GM19468 (cell line): ENCODE measurements around the gene MILR1.
"Not testable (repeated sequence)": the region's sequence is repeated elsewhere in the genome, so short reads cannot be mapped to it uniquely, and the experiment has no call there.

ENCODE experiments used
- ATAC-seq: cut with Tn5 transposase; IDR thresholded peaks from one replicate; pipeline ENCODE4 v1.9.1; 2021; ENCODE audit warnings: mild to moderate bottlenecking, moderate library complexity, moderate number of reproducible peaks; ENCODE audit not compliant: unreplicated experiment; ENCODE audit errors: extremely low read depth

MILR1 gene

DNA sequence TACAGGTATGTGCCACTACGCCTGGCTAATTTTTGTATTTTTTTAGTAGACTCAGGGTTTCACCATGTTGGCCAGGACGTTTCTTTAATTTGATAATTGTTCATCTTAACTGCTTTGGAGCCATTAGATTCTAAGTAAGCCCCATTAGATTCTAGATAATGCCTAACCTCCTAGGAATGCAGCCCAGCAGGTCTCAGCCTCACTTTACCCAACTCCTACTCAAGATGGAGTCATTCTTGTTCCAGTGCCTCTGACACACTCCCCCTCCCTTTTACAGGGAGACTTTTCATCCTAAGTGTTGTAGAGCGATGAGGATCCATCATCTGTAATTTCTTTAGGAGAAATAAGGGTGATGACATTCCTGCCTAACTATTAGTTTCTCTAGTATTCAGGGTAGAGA, 23.7 kb upstream of the MILR1 start:
- ATAC-seq: no peak

DNA sequence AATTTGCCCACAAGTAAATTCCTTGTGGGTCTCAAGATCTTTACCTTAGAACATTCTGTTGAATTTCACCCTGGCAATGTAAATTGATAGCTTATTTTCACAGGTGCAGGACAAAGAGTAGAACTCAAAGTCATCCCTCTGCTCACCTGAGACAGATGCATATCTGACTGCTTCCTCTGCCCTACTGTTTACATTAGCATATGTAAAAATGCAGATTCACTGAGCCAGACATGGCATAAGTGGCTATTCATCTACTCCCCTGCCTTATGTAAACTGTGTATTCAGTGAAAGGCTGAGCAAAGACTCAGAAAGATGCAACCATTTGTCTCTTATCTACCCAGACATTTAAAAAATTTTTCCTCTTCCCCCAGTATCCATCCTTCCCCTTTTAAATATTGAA, 22.3 kb upstream of the MILR1 start:
- no peak for ATAC-seq

DNA sequence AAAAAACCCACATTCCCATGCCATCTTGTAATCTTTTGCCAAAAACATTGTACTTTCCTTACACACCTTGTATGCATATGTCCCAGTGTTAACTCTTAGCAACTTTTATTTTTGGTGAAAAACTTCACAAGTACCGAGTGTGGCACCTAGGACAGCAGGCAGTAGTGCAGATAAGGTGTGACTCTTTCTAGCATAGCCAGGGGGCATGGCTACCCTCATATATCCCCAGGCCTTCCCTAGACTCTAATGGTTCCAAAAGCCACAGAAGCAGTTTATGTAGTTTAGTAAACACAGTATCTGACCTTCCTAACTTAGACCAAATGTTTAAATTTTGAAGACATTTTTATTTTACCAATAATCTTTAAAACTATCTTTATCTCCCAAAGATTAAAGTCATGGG, 20.5 kb upstream of the MILR1 start:
- no peak for ATAC-seq

- not testable (repeated sequence) for ATAC-seq
Measured at GRCh38 chr17:64430036-64430435, 18.9 kb upstream of the MILR1 start.

- ATAC-seq: no peak
Measured at GRCh38 chr17:64431534-64431933, 17.4 kb upstream of the MILR1 start.

- no peak for ATAC-seq
Measured at GRCh38 chr17:64437944-64438525, 10.9 kb upstream of the MILR1 start.

- ATAC-seq: not testable (repeated sequence)
Measured at GRCh38 chr17:64439521-64439920, 9.4 kb upstream of the MILR1 start.

DNA sequence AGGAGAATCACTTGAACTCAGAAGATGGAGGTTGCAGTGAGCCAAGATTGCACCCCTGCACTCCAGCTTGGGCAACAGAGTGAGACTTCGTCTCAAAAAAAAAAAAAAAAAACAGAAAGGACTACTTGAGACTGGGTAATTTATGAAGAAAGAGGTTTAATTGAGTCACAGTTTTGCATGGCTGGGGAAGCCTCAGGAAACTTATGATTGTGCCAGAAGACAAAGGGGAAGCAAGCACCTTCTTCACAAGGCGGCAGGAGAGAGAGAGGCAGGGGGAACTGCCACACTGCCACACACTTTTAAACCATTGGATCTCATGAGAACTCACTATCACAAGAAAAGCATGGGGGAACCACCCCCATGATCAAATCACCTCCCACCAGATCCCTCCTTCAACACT, 9.0 kb upstream of the MILR1 start:
- ATAC-seq: no peak

GRCh38 chr17:64441772-64442540, 7.0 kb upstream of the MILR1 start:
- ATAC-seq: no peak

DNA sequence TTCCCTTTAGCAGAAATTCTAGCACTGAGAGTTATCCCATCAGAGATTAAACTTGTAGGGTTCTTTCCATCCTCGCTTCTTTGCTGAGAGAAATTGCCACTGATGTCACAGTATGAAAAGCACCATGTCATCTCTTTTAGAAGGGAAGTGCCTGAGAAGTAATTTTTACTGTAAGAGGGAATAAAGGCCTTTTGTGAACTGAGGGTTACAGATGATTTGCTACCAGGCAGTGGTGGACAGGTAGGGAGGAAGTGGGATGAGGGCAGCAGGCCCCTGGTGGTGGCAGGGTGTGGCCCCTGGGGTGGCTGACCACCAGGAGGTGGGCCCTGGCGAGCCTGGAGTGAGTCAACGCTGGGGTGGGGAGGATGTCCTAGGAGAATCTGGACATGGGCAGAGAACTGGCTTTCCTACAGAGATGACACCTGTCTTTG, 6.4 kb upstream of the MILR1 start:
- no peak for ATAC-seq

- no peak for ATAC-seq
Measured at GRCh38 chr17:64443086-64443760, 5.7 kb upstream of the MILR1 start.

DNA sequence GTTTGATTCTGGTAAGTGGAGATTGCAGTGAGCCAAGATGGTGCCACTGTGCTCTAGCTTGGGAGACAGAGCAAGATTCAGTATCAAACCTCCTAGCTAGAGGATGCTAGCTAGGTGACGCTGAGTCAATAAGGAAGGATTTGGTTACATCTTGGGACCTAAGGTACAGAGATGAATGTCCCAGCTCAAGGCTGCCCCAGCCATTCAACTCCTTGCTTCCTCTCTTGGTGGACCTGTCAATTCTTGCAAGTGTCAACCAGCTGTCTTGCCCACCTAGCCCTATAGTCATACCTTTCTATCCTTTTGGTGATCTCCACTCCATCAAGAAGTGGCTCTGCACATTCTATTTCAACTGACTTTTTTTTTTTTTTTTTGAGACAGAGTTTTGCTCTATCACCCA, 1.4 kb upstream of the MILR1 start:
- no peak for ATAC-seq

GRCh38 chr17:64449545-64449944, 630 bp downstream of the MILR1 start:
- ATAC-seq: no peak

- no peak for ATAC-seq
Measured at GRCh38 chr17:64455993-64456885, 7.3 kb downstream of the MILR1 start.

DNA sequence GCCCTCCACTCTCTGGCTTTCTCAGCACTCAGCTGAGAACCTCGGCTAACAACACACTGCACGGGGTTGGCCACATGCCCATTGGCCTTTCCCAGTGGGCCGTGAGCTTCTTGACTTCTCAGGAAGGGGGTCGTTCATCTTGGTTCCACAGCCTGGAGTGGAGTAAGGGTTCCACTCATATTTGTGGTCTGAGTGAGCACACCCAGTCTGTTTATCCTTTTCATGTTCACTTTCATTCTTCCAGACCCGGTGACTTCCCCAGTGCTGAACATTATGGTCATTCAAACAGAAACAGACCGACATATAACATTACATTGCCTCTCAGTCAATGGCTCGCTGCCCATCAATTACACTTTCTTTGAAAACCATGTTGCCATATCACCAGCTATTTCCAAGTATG, 8.2 kb downstream of the MILR1 start:
- no peak for ATAC-seq

- no peak for ATAC-seq
Measured at GRCh38 chr17:64458756-64459155, 9.8 kb downstream of the MILR1 start.

DNA sequence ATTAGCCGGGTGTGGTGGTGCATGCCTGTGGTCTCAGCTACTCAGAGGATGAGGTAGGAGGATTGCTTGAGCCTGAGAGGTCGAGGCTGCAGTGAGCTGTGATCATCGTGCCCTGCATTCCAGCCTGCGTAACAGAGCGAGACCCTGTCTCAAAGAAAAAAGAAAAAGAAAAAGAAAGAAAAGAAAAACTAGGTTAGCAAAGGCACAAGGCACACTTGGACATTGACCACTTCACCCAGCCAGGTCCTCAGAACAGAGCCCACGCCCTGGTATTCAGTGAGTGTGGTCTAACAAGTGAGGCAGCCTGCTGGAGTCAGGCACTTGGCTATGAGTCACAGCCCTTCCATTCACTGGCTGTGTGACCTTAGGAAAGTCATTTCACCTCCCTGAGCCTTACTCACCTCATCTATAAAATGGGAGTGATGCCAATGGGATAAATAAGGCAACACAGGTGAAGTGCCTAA, 10.4 kb downstream of the MILR1 start:
- ATAC-seq: no peak

DNA sequence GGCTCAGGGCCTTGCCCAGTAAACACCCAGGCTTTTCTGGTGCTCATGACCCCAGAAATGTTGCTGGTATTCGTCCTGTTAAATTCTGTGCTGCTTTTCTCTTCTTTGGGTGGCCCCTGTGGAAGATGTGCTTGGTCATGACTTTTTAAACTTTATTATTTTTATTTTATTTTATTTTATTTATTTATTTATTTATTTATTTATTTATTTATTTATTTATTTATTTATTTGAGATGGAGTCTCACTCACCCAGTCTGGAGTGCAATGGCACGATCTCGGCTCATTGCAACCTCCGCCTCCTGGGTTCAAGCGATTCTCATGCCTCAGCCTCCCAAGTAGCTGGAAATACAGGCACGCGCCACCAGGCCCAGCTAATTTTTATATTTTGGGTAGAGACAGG, 10.9 kb downstream of the MILR1 start:
- not testable (repeated sequence) for ATAC-seq

GRCh38 chr17:64460955-64461354, 12.0 kb downstream of the MILR1 start:
- no peak for ATAC-seq

DNA sequence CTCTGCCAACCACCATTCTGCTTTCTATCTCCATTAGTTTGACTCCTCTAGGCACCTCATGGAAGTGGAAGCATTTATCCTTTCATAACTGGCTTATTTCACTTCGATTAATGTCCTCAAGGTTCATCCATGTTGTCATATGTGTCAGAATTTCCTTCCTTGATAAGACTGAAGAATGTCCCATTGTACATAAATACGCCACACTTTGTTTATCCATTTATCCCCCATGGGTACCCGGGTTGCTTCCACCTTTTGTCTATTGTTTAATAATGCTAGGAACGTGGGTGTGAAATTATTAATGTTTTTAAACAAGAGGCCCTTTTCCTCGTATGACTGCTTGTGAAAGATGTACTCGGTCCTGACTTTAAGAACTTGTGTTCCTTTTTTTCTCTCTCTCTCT, 12.9 kb downstream of the MILR1 start:
- ATAC-seq: no peak
